Measurements from ENCODE around the gene ABAT.

DNA sequence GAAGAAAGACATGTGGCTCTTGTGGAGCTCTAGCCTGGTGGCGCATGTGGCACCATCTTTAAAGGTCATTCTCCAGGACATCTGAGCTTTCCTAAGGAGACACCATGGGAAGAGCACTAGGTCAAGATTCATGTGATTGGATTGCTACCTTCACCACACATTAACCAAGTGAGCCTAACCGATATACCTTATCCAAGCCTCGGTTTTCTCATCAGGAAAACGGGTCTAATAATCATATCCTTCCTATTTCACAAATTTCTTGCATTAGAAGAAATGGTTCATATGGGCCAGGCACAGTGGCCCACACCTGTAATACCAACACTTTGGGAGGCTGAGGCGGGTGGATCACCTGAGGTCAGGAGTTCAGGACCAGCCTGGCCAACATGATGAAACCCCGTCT is 64.7 kb downstream of the ABAT start:
- no peak for TF ChIP-seq CTCF (conservative IDR thresholded peaks at IDR 0.05; ENCODE audit: low read depth, low read length)
- no peak for TF ChIP-seq EZH2 (IDR thresholded peaks at IDR 0.05; ENCODE audit: borderline replicate concordance, low read depth, low read length, poor library complexity, severe bottlenecking)
